NCI-H460 (cell line): ENCODE results near the gene COPB2. TPM values are rescaled to one million over a fixed set of nuclear protein-coding genes. Genes with fewer than 3 reads are reported as not detected.
"Not testable (repeated sequence)": the region's sequence is repeated elsewhere in the genome, so short reads cannot be mapped to it uniquely, and the experiment has no call there.

ENCODE experiments used
- DNase-seq: peaks from one replicate; pipeline ENCODE4 v3.0.0-alpha.2; 2016; ENCODE audit warnings: low read depth; ENCODE audit errors: extremely low read depth
- total RNA-seq: library from RNA; depleted of rRNA; stranded (reverse); fragments of >200 nt; shearing (Covaris generic); gene quantifications from 2 replicates; pipeline ENCODE4 v1.2.3, GENCODE V29; 2014

The COPB2 gene
- total RNA-seq, 1 experiment from 2014 or later = 85.3 TPM

DNA sequence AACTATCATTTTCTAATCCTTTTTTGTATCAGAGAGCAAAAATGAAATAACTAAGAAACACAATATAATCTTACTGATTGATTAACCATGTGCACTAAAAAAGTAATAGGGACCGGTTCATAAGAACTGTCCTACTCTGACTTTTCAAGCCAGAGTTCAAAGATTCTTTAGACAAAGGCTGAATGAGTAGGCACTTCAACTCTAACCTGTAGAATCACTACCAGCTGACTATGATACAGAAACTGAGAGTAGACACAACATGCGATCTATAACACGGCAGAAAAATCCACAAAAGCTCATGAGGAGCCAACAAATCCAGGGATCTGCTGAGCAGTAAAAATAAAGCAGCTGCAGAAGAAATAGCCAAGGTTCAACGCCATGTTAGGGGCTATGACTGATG lies 8.9 kb downstream of the COPB2 start:
- no peak for DNase-seq

DNA sequence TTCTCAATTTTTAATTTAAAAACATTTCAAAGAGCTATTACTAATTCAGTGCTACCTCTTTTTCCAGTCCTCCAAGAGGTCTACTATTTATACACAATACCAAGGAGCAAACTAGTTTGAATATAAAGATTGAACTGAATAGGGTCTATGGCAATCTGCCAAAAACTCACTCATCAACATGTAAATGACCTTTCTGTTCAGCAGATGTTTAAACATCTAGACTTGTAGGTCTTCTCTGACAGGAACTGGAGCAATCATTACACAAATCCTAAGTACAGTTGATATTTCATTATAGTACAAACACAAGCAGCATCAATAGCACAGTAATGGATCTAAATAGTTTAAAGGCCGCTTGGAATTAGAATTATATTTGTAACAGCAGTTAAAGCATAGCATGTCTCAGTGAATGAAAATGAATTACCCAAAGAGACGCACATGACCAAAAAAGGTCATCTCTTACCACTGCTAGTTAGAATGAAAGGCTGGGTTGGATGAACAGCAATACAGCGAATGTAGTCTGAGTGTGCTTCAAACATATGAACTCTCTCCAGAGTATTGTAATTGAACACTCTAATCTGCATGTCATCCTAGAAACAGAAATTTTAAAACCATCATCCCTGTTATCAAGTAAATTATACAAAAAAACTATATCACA lies 10.7 kb downstream of the COPB2 start:
- no peak for DNase-seq

DNA sequence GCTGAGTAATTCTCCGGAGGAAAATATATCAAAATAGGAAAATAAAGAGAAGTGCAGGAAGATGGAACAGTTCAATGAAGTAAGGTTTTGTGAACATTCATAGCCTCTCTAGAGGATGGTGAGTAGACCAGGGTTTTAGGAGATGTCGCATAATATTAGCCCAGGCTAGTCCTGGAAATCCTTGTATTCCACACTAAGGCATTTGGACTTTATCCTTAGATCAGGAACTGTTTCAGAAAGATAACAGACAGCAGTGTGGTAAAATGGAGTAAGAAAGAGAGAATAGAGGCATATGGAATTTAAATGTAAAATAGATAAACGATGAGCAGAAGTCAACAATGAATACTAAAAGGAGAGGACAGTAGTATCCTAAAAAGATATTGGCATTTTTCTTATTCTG lies 12.1 kb downstream of the COPB2 start:
- DNase-seq = no peak

GRCh38 chr3:139374099-139374498 lies 15.3 kb downstream of the COPB2 start:
- DNase-seq = no peak

GRCh38 chr3:139364549-139364948 lies 24.9 kb downstream of the COPB2 start:
- DNase-seq = no peak

- no peak for DNase-seq
Observed at GRCh38 chr3:139361276-139361675, 28.2 kb downstream of the COPB2 start.

DNA sequence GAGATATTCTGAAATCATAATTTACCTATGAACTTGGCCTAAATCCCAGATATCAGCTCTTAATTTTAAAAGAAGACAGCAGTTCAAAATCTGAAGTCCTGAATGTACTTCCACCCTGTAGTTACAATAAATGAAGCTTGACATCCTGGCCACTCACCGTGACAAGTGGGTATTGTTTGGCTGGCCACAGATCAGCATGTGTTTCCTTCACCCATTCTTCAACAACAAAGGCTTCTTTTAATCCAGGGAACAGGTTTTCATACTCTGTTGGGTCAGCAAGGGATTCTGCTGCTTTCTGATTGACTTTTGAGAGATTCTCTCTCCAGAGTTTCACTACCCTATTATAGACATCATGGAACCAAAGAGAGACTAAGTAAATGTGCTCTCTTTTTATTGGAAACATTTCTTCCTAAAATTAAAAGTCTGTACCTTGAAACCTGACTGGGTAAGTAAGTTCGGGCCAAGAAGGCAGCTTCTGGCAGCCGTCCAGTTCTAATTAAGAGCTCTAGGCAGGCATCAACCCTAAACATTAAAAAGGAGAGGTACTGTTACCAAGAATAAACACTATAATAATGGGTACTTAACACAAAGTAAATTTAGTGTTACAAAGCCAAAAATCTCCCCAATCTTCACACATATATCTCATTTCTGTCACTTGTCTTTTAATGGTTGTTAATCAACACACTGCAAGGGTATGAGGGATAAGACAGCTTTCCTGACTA lies 30.4 kb downstream of the COPB2 start:
- no peak for DNase-seq

DNA sequence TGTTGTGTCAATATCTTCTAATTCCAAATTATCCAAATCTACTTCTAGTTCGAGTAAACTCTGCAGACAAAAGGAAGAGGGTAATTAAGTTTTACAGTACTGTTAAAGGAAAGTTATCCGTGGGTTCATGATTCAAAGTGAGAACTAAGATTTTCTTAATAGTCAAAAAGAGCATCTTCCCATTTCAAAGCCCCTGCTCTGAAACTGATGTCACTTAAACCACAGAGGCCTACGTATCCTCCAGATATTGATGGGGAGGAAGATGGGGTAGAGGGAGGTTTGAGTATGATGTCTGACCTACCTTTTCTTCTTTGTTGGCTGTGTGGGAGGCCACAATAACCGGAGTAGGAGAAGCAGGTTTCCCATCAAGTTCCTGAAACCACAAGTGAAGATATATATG lies 31.5 kb downstream of the COPB2 start:
- no peak for DNase-seq

- DNase-seq = no peak
Observed at GRCh38 chr3:139355891-139356290, 33.6 kb downstream of the COPB2 start.

GRCh38 chr3:139355476-139355875 lies 34.0 kb downstream of the COPB2 start:
- no peak for DNase-seq

DNA sequence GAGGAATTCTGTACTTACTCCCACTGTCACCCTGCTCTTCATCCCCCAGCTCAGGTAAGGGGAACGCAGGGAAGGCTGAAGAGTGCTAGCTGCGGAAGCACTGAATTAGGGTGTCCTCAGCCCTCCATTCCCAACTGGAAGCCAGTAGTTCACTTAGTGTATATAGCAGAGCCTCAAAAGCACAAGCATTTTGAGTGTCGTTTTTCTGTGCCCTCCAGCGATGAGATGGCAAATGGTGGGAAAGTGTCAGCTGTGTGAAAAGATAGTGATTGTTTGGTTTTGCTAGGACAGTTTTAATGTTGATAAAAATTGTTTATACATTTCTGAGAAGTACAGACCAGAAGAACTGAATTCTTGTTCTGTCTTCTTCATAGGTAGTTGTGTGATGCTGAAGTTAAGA lies 34.8 kb downstream of the COPB2 start:
- DNase-seq = no peak

GRCh38 chr3:139353920-139354556 lies 35.4 kb downstream of the COPB2 start:
- DNase-seq = peak; percentile 38

DNA sequence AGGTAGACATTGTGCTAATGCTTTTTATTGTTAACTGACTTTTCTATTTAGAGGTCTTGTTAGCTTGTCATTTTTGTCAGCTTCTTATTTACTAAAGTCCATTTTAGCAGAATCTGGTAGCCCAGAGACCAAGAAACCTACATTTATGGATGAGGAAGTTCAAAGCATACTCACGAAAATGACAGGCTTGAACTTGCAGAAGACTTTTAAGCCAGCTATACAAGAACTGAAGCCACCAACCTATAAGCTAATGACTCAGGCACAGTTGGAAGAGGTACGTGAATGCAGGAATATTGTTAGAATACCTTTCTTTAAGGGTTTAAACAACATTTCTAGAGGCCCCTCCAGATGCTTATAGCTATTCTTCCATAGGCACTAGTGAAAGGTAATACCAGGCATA lies 42.7 kb downstream of the COPB2 start:
- DNase-seq = no peak

DNA sequence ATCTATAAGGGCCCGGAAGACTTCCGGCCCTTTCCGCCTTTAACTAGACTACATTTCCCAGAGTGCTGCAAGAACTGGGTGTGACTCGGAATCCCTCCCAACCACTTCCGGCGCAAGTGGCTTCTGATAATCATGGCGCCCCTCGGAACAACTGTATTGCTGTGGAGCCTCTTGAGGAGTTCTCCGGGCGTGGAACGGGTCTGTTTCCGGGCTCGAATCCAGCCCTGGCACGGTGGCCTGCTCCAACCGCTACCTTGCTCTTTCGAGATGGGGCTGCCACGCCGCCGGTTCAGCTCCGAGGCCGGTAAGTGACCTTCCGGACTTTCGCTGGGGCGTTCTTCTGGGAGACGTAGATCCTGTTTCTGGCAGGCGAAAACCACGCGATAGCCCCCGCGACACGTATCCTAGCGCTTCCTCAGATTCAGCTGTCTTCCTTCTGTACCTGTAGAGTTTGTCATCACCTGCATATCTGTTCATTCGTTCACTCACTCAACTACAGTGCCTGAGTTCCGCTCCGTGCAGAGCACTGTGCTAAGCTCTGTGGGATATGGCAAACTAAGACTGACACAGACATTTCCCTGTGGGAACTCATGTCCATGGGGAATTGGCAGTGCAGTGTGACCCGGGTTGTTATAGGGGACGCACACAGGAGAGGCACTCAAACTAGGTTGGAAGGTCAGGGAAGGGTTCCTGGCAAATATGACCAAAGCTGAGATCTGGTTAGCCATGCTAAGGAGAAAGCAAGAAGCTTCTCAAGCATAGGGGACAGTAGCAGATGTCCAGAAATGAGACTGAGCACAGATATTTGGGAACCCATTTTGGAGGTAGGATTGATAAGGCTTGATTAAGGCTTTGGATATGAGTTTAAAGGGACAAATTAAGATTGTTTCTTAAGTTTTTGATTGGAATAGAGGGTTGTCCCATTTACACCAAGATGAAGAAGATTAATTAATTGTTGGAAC lies 45.3 kb downstream of the COPB2 start, which contains the start of gene MRPS22:
MRPS22 (plus strand) TSS at position 126 of the 962 bp plus-strand sequence; CDS start at position 133, 7 bp downstream.
- peak; percentile 74 for DNase-seq

DNA sequence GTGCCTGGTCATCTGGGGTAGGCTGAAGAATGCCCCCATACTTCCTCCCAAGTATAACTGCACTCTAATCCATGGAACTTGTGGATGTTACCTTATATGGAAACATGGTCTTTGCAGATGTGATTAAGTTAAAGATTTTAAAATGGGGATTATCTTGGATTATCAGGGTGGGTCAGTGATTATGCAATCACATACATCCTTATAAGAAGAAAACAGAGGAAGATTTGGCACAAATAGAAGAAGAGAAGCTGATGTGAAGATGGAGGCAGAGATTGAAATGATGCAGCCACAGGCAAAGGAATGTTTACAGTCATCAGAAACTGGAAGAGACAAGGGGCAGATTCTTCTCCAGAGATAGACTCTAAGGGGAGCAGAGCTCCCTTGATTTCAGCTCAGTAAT lies 47.4 kb downstream of the COPB2 start:
- DNase-seq = no peak

- DNase-seq = no peak
Observed at GRCh38 chr3:139340784-139341183, 48.7 kb downstream of the COPB2 start.

- DNase-seq = no peak
Observed at GRCh38 chr3:139339219-139339906, 50.1 kb downstream of the COPB2 start.

DNA sequence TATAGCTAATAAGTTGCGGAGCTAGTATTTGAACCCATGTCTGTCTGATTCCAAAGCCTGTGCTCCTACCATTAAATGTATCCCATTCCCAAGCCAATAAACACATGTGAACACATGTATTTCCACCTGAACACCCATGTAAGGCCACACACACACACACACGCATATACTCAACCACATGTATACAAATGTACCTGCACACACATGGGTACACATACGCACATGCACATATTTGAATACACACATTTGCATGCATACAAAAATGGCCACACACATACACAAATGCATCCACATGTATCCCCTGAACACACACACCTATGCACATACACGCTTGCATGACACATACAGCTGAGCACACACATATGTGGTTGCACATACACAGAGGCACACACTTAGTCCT lies 51.0 kb downstream of the COPB2 start:
- DNase-seq = no peak

DNA sequence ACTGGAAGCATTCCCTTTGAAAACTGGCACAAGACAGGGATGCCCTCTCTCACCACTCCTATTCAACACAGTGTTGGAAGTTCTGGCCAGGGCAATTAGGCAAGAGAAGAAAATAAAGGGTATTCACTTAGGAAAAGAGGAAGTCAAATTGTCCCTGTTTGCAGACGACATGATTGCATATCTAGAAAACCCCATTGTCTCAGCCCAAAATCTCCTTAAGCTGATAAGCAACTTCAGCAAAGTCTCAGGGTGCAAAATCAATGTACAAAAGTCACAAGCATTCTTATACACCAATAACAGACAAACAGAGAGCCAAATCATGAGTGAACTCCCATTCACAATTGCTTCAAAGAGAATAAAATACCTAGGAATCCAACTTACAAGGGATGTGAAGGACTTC lies 54.8 kb downstream of the COPB2 start:
- DNase-seq = not testable (repeated sequence)

DNA sequence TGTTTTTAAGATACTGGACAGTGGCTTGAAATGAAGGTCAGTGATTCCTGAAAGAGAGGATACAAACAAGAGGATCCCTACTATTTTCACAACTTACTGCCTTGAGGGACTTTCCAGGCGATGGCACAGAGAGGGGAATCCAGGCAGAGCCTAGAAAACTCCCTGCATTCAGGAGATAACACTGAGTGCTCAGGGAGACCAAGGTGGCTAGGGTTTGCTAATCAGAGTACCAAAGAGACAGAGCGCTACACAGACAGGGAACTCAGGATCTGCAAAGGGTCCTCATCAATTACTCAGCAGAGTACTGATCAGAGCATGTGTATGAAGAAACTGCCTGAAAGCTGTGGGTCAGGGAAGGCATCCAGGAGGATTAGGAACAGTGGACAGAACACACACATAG lies 57.4 kb downstream of the COPB2 start:
- no peak for DNase-seq
